GM19043 (cell line): ENCODE results near the gene SLC30A3.
"Not testable (repeated sequence)": the region's sequence is repeated elsewhere in the genome, so short reads cannot be mapped to it uniquely, and the experiment has no call there.

ENCODE experiments used
- ATAC-seq: cut with Tn5 transposase; IDR thresholded peaks from one replicate; pipeline ENCODE4 v1.9.1; 2021; ENCODE audit warnings: low read depth; ENCODE audit not compliant: unreplicated experiment

Gene SLC30A3, protein sequence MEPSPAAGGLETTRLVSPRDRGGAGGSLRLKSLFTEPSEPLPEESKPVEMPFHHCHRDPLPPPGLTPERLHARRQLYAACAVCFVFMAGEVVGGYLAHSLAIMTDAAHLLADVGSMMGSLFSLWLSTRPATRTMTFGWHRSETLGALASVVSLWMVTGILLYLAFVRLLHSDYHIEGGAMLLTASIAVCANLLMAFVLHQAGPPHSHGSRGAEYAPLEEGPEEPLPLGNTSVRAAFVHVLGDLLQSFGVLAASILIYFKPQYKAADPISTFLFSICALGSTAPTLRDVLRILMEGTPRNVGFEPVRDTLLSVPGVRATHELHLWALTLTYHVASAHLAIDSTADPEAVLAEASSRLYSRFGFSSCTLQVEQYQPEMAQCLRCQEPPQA

GRCh38 chr2:27262379-27263286 lies at the start of gene SLC30A3:
TSS of gene SLC30A3 (minus strand) at chr2:27263047. CDS start at chr2:27262906, 141 bp downstream.
- no peak for ATAC-seq

DNA sequence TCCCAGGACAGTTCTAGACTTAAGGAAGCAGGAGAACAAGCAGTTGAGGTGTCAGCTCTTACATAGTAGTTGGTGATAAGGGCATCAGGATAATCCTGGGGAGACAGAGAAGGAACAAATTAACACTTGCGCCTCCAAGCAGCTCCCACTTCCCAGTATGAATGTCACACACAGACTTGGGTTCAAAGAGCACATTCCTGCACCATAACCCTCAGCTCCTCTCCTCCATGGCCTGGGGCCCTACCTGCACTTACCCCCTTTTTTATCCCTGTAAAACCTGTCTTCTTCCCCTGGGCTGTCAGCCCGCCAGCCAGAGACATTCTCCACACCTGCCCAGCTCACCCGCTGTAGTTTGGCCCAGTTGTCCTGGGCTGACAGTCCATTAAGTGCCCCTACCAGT lies 49.3 kb upstream of the SLC30A3 start:
- no peak for ATAC-seq

DNA sequence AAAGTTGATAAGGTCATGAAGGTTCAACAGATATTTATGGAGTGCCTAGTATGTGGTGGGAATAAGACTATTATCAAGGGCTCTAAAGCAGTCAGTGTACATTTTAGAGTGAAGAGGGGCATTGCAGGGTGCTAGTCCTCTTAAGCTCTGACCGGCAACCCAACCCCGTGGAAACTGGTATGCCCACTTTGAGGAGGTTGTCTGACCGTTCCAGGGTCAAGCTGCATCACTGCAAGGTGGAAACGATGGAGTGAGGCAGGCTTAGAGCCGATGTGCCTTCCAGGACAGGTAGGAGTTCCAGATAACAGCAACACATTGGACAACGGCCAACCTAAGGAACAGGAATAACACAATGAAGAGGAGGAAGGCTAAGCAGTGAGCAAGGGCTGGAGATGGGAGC lies 46.8 kb upstream of the SLC30A3 start:
- no peak for ATAC-seq

DNA sequence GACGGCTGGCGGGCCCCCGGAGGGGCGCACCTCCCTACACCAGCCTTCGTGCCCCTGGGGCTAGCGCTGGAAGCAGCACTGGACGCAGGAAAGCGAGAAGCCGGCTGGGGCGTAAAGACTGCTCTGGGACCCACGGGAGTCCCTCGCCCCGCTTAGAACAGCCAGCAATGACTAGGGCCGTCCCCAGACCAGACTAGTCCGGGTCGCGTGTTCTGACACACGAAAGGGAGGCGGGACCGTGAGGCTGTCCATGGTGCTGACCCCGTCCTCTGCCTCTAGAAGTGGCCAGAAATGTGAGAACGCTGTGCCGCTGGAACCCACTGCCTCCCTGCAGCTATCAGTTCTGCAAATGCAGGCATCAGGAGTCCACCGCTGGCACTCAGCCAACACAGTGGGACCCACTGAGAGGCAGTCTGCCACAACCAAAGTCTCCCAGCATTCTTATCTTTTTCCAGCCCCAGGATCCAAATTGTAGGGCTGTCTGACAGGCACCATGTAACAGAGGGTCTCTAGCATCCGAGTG lies 45.6 kb upstream of the SLC30A3 start, which contains the start of gene UCN:
TSS of gene UCN (minus strand) at position 87 of the 523 bp plus-strand sequence. CDS start 550 bp downstream, outside the sequence.
- ATAC-seq, result no peak

DNA sequence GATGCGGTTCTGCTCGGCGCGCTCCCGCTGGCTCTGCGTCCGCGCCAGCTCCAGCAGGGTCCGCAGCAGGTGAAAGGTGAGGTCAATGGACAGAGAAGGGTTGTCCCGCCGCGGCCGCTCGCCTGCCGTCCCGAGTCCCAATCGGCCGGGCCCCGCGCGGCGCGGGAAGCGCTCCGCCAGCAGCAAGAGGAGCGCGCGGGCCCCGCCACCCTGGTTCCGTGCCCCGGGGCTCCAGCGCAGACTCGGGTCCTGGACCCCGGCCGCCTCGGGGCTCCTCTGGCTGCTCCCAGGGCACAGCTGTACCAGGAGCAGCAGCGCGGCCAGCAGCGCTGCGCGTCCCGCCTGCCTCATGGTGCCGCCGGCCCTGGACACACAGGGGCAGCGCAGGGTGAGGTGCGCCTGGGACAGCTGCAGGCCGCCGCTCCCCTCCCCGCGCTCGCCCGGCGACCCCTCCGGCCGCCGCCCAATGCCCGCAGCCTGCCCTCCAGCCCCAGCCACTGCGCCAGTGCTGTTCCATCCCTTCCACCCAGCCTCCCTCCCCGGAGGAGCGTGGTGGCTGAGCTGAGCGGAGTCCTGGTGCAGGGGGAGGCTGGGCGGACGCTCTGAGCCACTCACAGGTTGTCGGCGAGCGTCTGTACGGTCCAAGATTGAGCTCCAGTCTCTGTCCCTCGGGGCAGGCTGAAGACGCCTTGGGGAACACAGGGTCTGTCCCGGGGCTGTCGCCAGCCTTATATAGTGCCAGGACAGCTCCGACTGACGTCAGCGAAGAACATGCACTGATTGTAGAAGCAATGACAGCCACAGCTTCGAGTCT lies 44.9 kb upstream of the SLC30A3 start:
- no peak for ATAC-seq

DNA sequence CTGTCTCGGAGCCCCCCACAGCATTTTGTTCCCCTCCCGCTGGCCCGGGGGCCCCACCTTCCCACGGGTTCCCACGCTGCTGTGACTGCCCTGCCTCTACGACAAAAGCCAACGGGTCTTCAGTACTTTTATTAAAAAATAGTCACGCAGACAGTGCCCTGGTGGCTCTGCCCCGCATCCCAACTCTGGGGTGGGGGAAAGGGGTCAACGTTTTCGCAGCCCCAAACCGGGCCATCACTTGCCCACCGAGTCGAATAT lies 44.4 kb upstream of the SLC30A3 start:
- ATAC-seq, result no peak

DNA sequence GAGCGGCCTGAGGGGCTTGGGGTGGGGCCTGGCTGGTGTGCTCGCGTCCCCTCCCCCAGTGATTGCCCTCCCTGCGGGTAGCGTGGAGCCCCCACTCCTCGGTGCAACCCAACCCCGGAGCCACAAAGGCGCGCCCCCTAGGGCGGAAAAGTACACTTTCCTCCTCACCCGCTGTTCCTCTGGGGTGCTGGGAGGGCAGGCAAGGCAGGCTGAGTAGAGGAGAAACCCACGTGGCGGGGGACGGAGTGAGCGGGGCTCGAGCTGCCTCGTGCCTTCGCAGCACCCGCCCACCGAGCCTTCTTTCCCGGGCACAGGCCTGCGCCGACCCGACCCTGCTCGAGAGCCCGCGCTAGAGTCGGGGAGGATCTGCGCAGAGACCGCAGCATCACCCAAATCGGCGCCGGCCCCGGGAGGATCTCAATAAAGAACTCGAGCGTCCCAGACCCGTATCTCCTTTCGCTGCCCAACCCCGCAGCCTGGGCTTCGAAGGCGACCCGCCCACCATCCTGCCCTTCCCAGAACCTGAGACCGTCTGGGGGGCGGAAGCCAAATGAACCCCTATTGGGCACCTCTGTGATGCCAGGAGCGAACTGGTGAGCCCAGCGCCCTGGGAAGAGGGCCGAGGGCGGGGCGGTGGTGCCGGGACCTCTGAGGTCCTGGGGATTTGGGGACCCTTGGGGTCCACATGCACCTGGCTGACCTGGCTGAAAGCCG lies 43.9 kb upstream of the SLC30A3 start:
- no peak for ATAC-seq

DNA sequence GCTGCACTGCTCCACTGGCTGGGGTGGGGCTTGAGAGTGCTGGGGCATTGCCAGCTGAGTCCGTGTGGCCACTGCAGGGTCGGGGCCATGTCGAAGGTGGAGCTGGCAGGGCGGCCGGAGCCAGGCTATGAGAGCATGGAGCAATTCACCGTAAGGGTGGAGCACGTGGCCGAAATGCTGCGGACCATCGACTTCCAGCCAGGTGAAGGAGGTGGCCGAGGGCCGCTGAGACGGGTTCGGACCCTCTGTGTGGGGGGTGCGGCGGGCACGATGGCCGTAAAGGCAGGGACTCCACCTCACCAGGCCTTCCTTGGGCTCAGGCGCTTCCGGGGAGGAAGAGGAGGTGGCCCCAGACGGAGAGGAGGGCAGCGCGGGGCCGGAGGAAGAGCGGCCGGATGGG lies 43.3 kb upstream of the SLC30A3 start:
- no peak for ATAC-seq

- no peak for ATAC-seq
Observed at GRCh38 chr2:27305516-27305915, 42.7 kb upstream of the SLC30A3 start.

DNA sequence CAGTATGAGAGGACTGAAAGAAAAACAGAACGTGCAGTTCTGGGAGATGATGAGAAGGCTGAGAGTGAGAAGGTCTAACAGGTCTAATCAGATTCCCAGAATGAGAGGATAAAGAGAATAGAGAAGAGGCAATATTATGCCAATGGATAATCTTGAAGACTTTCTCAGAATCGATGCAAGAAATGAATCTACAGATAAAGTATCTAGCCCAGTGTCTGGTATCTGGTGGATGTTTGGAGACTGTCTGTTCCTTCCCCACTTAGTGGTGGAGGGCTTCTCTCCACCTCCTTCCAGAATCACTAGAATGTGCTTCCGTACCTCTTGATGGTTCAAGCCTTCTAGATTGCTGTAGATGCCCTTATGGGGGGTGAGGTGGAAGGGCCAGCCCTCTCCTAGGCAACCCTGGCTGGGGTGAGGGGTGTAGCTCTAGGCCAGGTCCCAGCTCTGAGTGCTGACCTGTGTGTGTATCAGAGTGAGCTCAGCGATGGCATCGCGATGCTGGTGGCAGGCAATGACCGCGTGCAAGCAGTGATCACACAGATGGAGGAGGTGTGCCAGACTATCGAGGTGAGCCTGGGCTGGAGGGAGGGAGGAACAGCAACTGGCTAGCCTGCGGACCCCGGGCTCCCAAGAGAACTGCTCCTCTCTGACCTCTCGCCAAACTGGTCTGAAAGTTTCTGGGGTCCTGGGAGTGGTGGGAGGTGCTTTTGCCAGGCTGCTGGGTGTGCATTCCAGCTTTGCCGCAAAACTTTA lies 41.8 kb upstream of the SLC30A3 start:
- ATAC-seq, result no peak

DNA sequence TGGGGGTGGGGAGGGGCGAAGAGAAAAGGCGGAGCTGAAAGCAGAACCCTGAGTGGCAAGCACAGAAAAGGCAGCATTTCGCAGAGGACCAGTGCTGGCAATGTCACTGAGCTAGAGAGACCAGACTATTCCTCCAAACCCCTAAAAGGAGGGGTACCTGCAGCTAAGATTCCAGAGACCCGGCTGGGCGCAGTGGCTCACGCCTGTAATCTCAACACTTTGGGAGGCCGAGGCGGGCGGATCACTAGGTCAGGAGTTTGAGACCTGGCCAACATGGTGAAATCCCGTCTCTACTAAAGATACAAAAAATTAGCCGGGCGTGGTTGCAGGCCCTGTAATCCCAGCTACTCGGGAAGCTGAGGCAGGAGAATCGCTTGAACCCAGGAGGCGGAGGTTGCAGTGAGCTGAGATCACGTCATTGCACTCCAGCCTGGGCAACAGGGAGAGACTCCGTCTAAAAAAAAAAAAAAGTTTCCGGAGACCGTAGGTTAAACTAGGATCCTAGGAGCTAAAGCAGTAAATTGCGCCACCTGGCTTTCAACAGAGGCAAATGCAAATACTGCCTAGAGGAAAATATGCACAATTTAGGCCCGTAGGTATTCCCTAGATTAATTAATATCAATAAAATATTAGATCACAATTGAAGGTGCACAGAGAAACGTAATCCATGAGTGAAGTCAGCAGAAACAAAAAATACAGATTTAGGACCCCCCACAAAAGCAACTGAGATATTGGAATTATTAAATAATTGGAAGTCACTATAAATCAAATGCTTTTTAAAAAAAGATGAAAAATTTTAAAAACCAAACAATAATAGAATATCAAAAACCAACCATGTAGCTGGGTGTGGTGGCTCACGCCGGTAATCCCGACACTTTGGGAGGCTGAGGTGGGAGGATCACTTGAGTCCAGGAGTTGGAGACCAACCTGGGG lies 40.5 kb upstream of the SLC30A3 start:
- no peak for ATAC-seq

GRCh38 chr2:27300606-27301005 lies 37.8 kb upstream of the SLC30A3 start:
- ATAC-seq, result not testable (repeated sequence)

GRCh38 chr2:27298391-27299080 lies 35.7 kb upstream of the SLC30A3 start:
- ATAC-seq, result no peak

DNA sequence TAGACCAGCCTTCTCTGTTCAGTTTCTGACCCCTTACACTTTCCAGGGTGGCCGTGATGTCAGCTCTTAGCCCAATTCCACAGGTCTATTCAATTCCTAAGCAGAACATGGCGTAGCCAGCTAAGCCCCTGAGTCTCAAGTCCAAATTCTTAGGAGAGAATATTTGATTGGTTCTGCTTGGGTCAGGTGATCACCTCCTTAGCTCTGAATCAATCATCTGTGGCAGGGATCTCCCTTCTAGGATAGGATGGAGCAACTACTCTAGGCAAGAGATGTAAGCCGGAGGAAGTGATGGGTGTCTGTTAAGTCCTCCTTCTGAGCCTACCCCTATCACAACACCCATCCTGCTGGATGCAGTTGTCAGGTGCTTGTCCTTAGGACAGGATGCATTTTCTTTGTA lies 34.3 kb upstream of the SLC30A3 start:
- ATAC-seq, result no peak

DNA sequence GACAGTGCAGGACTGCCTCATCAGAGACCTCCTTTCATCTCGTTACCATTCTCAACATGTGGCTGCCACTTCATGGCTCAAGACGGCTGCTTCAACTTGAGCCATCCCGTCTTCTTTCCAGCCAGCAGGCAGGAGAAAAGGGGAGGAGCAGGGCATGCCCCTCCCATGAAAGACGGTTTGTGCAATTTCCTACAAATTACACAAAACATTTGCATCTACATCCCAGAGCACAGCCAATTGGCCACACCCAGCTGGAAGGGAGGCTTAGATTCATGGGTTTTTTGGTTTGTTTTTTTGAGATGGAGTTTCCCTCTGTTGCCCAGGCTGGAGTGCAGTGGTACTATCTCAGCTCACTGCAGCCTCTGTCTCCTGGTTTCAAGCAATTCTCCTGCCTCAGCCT lies 33.6 kb upstream of the SLC30A3 start:
- ATAC-seq, result no peak

- no peak for ATAC-seq
Observed at GRCh38 chr2:27294928-27295327, 32.1 kb upstream of the SLC30A3 start.

DNA sequence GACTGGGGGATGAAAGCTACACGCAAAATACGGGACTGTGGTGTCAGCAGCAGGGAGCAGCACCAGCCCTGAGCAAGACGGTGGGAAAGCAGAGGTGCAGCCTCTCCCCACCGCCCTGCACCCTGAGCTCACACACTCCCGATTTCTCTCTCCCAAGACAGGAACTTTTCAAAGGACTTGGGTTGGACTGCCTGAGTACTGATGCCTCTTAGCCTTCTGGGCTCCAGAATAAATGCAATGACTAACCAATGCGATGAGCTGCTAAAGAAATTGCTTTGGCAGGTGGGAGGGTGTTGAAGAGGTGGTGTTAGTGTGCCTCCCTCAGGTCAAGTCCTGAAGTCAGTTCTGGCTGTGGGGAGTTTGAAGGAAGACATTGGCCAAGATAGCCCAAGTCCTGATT lies 29.0 kb upstream of the SLC30A3 start:
- ATAC-seq, result no peak

DNA sequence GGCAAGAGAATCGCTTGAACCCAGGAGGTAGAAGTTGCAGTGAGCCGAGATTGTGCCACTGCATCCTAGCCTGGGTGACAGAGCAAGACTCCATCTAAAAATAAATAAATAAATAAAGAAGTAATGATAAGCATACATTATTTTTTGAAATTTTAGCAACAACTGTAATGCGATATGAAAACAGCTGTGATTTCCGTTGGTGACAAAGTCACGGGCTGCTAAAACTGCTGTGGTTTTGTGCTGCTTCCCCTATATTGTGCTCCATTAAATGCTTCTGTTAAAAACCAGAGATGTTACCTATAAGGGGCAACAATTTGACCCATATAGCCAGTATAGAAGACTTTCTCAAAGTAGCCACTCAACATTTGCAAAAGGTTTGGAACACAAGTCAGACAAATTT lies 27.7 kb upstream of the SLC30A3 start:
- no peak for ATAC-seq
